OCI-LY1 (cell line): ENCODE results near the gene TAF4.
"Not testable (repeated sequence)": the region's sequence is repeated elsewhere in the genome, so short reads cannot be mapped to it uniquely, and the experiment has no call there.

Source experiments
- H2AFZ ChIP-seq: fragments of 200-600 bp; sonication (generic), shearing (Covaris generic); 2 replicates; pipeline ENCODE4 v1.6.0; 2014; ENCODE audit warnings: antibody characterized with exemption, mild to moderate bottlenecking, low read length
- H3F3A ChIP-seq: fragments of 200-600 bp; sonication (generic), shearing (Covaris generic); 2 replicates; pipeline ENCODE4 v1.6.0; 2014; ENCODE audit warnings: mild to moderate bottlenecking, antibody characterized with exemption, low read length, moderate library complexity; ENCODE audit not compliant: insufficient read depth
- H3K27ac ChIP-seq: fragments of 200-600 bp; sonication (generic); 2 replicates; pipeline ENCODE4 v1.5.1; 2014; ENCODE audit warnings: low read length, mixed run types, mild to moderate bottlenecking, low read depth; ENCODE audit not compliant: poor library complexity, severe bottlenecking
- H3K27me3 ChIP-seq: fragments of 200-600 bp; sonication (generic); 2 replicates; pipeline ENCODE4 v1.6.0; 2014; ENCODE audit warnings: antibody characterized with exemption, mild to moderate bottlenecking, low read length, moderate library complexity; ENCODE audit not compliant: insufficient read depth
- H3K36me3 ChIP-seq: fragments of 200-600 bp; sonication (generic); 2 replicates; pipeline ENCODE4 v1.6.1; 2014; ENCODE audit warnings: mild to moderate bottlenecking, antibody characterized with exemption, low read length, moderate library complexity, mixed read lengths; ENCODE audit not compliant: insufficient read depth
- H3K4me1 ChIP-seq: fragments of 200-600 bp; sonication (generic); 2 replicates; pipeline ENCODE4 v1.5.1; 2014; ENCODE audit warnings: mild to moderate bottlenecking, low read length, moderate library complexity; ENCODE audit not compliant: insufficient read depth, severe bottlenecking
- H3K4me2 ChIP-seq: fragments of 200-600 bp; sonication (generic), shearing (Covaris generic); 2 replicates; pipeline ENCODE4 v1.6.1; 2014; ENCODE audit warnings: low read length
- H3K4me3 ChIP-seq: fragments of 200-600 bp; sonication (generic); 2 replicates; pipeline ENCODE4 v1.5.1; 2014; ENCODE audit warnings: low read length, low read depth, mild to moderate bottlenecking, mixed read lengths; ENCODE audit not compliant: poor library complexity, severe bottlenecking
- H3K79me2 ChIP-seq: fragments of 200-600 bp; shearing (Covaris generic); 2 replicates; pipeline ENCODE4 v1.6.1; 2016; ENCODE audit warnings: mixed run types, low read length, mixed read lengths; ENCODE audit not compliant: insufficient read depth
- H3K9ac ChIP-seq: fragments of 200-600 bp; sonication (generic), shearing (Covaris generic); 2 replicates; pipeline ENCODE4 v1.6.1; 2014; ENCODE audit warnings: mild to moderate bottlenecking, low read length, mixed read lengths
- H3K9me2 ChIP-seq: fragments of 200-600 bp; sonication (generic), shearing (Covaris generic); 2 replicates; pipeline ENCODE4 v1.6.1; 2014; ENCODE audit warnings: low read depth, mild to moderate bottlenecking, low read length, mixed read lengths
- H3K9me3 ChIP-seq: fragments of 200-600 bp; shearing (Covaris generic); 2 replicates; pipeline ENCODE4 v1.6.1; 2014; ENCODE audit warnings: low read length, mixed read lengths
- H4K20me1 ChIP-seq: fragments of 200-600 bp; sonication (generic), shearing (Covaris generic); 2 replicates; pipeline ENCODE4 v1.6.0; 2016; ENCODE audit warnings: mild to moderate bottlenecking, low read length; ENCODE audit not compliant: insufficient read depth
- EZH2 ChIP-seq: fragments of 200-600 bp; sonication (generic), shearing (Covaris generic); IDR thresholded peaks from 2 replicates; pipeline ENCODE4 v1.8.0; 2017; ENCODE audit warnings: borderline replicate concordance, mixed run types, mild to moderate bottlenecking, antibody characterized with exemption, low read length, moderate library complexity, mixed read lengths
- TF ChIP-seq, protein P1 (sequence below): fragments of 200-600 bp; sonication (generic), shearing (Covaris generic); IDR thresholded peaks from 2 replicates; pipeline ENCODE4 v1.5.1; 2017; ENCODE audit warnings: mild to moderate bottlenecking, antibody characterized with exemption, low read length, moderate library complexity, mixed read lengths

The TAF4 gene

DNA sequence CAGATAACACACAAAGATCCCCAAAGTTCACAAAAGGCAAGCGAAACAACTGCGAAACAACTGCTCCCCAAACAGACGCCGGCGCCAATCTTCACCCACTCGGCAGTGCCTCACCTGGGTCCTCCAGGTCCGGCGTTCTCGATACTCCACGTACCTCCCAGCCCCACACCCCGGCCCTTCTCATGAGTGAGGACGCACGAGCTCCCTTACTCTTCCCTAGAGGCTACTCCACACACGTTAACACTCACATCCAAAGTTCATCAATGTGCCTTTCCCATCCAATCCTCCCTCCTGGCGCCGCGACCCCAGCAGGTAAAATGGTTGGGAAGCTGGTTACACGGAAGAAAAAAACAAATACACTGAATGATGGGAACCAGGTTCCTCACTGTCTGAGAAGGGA is 77.0 kb downstream of the TAF4 start:
- Histone ChIP-seq H3K4me2 (no peak overlapping the region), H3K4me1 (peaks cover 13% of the 10 kb centered on the region), H3K27ac (no peak overlapping the region), H2AFZ (no peak overlapping the region), H3F3A (0 out of 2 replicates have a peak, but pooled peaks cover under 1% of the 10 kb centered on the region), H3K36me3 (peaks cover 68% of the 10 kb centered on the region), H3K27me3 (no peaks in the 10 kb centered on the region), H3K9me2 (no peaks in the 10 kb centered on the region), H3K4me3 (no peak overlapping the region), H3K9ac (no peak overlapping the region), H3K9me3 (peaks cover 8% of the 10 kb centered on the region), H4K20me1 (no peaks in the 10 kb centered on the region), H3K79me2 (no peaks in the 10 kb centered on the region)
- TF ChIP-seq EZH2 = no peak
- TF ChIP-seq, protein P1, sequence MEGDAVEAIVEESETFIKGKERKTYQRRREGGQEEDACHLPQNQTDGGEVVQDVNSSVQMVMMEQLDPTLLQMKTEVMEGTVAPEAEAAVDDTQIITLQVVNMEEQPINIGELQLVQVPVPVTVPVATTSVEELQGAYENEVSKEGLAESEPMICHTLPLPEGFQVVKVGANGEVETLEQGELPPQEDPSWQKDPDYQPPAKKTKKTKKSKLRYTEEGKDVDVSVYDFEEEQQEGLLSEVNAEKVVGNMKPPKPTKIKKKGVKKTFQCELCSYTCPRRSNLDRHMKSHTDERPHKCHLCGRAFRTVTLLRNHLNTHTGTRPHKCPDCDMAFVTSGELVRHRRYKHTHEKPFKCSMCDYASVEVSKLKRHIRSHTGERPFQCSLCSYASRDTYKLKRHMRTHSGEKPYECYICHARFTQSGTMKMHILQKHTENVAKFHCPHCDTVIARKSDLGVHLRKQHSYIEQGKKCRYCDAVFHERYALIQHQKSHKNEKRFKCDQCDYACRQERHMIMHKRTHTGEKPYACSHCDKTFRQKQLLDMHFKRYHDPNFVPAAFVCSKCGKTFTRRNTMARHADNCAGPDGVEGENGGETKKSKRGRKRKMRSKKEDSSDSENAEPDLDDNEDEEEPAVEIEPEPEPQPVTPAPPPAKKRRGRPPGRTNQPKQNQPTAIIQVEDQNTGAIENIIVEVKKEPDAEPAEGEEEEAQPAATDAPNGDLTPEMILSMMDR = no peak

DNA sequence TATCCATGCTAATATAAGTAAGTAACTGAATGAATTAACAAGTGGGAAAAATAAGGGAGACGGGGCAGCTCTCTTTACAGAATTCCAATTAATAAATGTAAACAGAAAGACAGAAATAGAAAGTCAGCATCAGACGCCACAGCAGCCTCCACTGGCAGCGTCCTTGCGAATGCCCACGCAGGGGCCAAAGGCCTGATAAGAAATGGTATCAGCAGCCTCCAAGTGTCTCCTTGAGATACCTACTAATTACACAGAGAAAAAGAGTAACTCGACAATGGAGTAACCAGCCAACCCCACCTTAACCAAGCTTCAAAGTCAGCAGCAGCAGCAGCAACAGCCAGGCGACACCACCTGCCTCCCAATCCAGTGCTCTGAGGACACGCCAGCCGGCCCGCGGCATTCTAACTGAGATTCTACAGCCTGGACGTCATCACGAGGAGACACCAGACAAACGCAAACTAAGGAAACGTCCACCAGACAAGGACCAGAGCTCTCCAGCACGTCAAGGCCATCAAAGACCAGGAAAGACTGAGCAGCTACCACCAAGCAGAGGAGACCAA is 78.8 kb downstream of the TAF4 start:
- Histone ChIP-seq H4K20me1 (no peaks in the 10 kb centered on the region), H3K79me2 (no peaks in the 10 kb centered on the region), H3K4me2 (no peak overlapping the region), H3K4me1 (peaks cover 8% of the 10 kb centered on the region), H3F3A (0 out of 2 replicates have a peak, but pooled peaks cover 8% of the 10 kb centered on the region), H2AFZ (no peak overlapping the region), H3K9ac (no peak overlapping the region), H3K36me3 (peaks cover 50% of the 10 kb centered on the region), H3K4me3 (no peak overlapping the region), H3K27me3 (no peaks in the 10 kb centered on the region), H3K27ac (no peak overlapping the region), H3K9me2 (no peaks in the 10 kb centered on the region), H3K9me3 (peaks cover under 1% of the 10 kb centered on the region; the same call in 1 of the 2 replicates)
- TF ChIP-seq, protein P1 = no peak
- no peak for TF ChIP-seq EZH2

DNA sequence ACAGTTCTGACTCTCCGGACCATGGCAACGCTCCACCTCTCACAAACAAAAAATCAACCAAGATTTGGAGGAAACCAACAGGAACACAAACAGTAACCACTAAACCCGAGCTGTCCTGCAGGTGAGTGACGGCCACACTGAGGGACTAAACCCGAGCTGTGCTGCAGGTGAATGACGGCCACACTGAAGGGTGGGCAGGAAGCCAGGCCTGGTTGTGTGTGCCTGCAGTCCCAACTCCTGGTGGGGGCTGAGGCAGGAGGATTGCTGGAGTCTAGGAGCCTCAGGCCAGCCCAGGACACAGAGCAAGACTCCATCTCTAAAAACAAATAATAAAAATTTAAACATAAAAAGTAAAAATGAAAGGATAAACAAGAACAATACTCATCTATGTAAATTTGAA is 80.6 kb downstream of the TAF4 start:
- Histone ChIP-seq H4K20me1 (no peaks in the 10 kb centered on the region), H3K27me3 (no peaks in the 10 kb centered on the region), H3K79me2 (no peaks in the 10 kb centered on the region), H3K9ac (no peak overlapping the region), H3K4me2 (no peak overlapping the region), H2AFZ (no peak overlapping the region), H3K4me1 (peaks cover 8% of the 10 kb centered on the region), H3K4me3 (no peak overlapping the region), H3K9me3 (no peaks in the 10 kb centered on the region), H3F3A (0 out of 2 replicates have a peak, but pooled peaks cover 8% of the 10 kb centered on the region), H3K9me2 (no peaks in the 10 kb centered on the region), H3K36me3 (peaks cover 33% of the 10 kb centered on the region), H3K27ac (no peak overlapping the region)
- TF ChIP-seq EZH2 = no peak
- TF ChIP-seq, protein P1 = no peak

- H3K9me3 ChIP-seq = not testable (repeated sequence)
Measured at GRCh38 chr20:61984431-61984830, 81.2 kb downstream of the TAF4 start.

More at GRCh38 chr20:61984431-61984830, 81.2 kb downstream of the TAF4 start:
- not testable (repeated sequence) for H3F3A ChIP-seq, H3K4me1 ChIP-seq, H3K4me3 ChIP-seq, H3K27me3 ChIP-seq, H3K9me2 ChIP-seq, H3K79me2 ChIP-seq, H2AFZ ChIP-seq, H3K9ac ChIP-seq, H4K20me1 ChIP-seq
- peak overlapping the region; percentile 8; the same call in 1 of the 2 replicates for H3K4me2 ChIP-seq
- H3K36me3 ChIP-seq = peaks cover 27% of the 10 kb centered on the region
- H3K27ac ChIP-seq = peak overlapping the region; percentile 57
